ENCODE measurements around the gene USP36.
A peak's percentile ranks its signal among the peaks of the same experiment; 100 is the strongest.

USP36 gene

GRCh38 chr17:78838574-78839005 is 2.0 kb downstream of the USP36 start:
- no peak for DNase-seq (ENCODE audit: low read depth)

GRCh38 chr17:78836420-78837021 is 4.1 kb downstream of the USP36 start:
- no peak for DNase-seq (ENCODE audit: low read depth)

GRCh38 chr17:78834571-78834970 is 6.0 kb downstream of the USP36 start:
- DNase-seq (ENCODE audit: low read depth), result no peak

- no peak for DNase-seq (ENCODE audit: low read depth)
Observed at GRCh38 chr17:78832541-78832810, 8.1 kb downstream of the USP36 start.

- DNase-seq (ENCODE audit: low read depth), result no peak
Observed at GRCh38 chr17:78831688-78832540, 8.7 kb downstream of the USP36 start.

GRCh38 chr17:78829477-78829876 is 11.1 kb downstream of the USP36 start:
- DNase-seq (ENCODE audit: low read depth), result no peak

- peak; percentile 24 for DNase-seq (ENCODE audit: low read depth)
Observed at GRCh38 chr17:78828470-78829185, 12.0 kb downstream of the USP36 start.

- no peak for DNase-seq (ENCODE audit: low read depth)
Observed at GRCh38 chr17:78826836-78827509, 13.6 kb downstream of the USP36 start.

- no peak for DNase-seq (ENCODE audit: low read depth)
Observed at GRCh38 chr17:78826421-78826820, 14.2 kb downstream of the USP36 start.

- DNase-seq (ENCODE audit: low read depth), result no peak
Observed at GRCh38 chr17:78825696-78826095, 14.9 kb downstream of the USP36 start.

- DNase-seq (ENCODE audit: low read depth), result no peak
Observed at GRCh38 chr17:78824240-78824639, 16.4 kb downstream of the USP36 start.

GRCh38 chr17:78823282-78824046 is 17.1 kb downstream of the USP36 start:
- no peak for DNase-seq (ENCODE audit: low read depth)

- peak; percentile 92 for DNase-seq (ENCODE audit: low read depth)
Observed at GRCh38 chr17:78822552-78822951, 18.1 kb downstream of the USP36 start.

GRCh38 chr17:78821961-78822360 is 18.7 kb downstream of the USP36 start:
- no peak for DNase-seq (ENCODE audit: low read depth)

GRCh38 chr17:78820841-78821240 is 19.8 kb downstream of the USP36 start:
- DNase-seq (ENCODE audit: low read depth), result no peak

- no peak for DNase-seq (ENCODE audit: low read depth)
Observed at GRCh38 chr17:78819806-78820792, 20.5 kb downstream of the USP36 start.

- DNase-seq (ENCODE audit: low read depth), result no peak
Observed at GRCh38 chr17:78819402-78819801, 21.2 kb downstream of the USP36 start.

- no peak for DNase-seq (ENCODE audit: low read depth)
Observed at GRCh38 chr17:78818932-78819331, 21.7 kb downstream of the USP36 start.

GRCh38 chr17:78818152-78818846 is 22.3 kb downstream of the USP36 start:
- DNase-seq (ENCODE audit: low read depth), result no peak

- DNase-seq (ENCODE audit: low read depth), result no peak
Observed at GRCh38 chr17:78817123-78817522, 23.5 kb downstream of the USP36 start.

Measured in fibroblast of the conjunctiva (primary cell).